NCI-H2227 treated with DMSO at 0.1 percent for 48 hours (cell line): ENCODE measurements around the gene ADD1.
"Not testable (repeated sequence)": the region's sequence is repeated elsewhere in the genome, so short reads cannot be mapped to it uniquely, and the experiment has no call there.

ENCODE experiments used
- DNase-seq: peaks from one replicate; lab custom pipeline; 2025; lab: John Stamatoyannopoulos, UW

Gene ADD1

DNA sequence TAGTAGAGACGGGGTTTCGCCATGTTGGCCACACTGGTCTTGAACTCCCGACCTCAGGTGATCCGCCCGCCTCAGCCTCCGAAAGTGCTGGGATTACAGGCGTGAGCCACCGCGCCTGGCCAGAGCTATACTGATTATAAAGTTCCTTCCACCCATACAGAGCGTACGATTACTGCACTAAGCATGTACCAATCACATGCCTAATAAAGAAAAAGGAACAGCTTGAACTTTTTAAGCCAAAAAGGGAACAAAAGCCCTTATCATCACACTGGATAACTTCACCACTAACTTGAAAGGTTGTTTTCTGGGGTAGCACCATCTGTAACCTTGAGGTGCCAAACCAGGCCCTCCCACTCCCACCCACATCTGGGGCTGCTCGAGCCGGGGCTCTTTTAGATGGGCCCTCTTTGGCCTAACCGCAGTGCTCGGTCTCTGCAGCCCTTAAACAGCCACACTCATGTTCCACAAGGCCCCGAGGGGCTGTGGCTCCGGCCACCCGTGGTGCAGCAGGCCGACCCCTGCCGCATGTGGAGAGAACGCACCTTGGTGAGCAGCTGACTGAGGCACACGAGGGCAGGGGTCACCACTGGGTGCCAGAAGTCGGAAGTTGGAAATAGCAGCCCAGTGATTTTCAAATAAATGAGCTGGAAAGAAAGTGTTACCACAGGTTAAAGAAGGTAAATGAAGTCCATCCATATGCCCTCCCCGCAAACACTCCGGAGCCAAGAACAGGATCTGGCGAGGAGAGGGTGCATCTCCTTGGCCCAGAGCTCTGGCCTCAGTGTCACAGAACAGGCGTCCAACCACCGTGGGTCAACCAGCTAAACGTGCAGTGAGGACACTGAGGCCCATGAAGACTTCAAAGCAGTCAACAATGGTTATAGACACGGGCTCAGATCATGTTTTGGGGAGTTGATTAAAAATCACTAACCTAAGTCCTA, 101.2 kb downstream of the ADD1 start:
- no peak for DNase-seq

- not testable (repeated sequence) for DNase-seq
Observed at GRCh38 chr4:2945619-2946604, 102.3 kb downstream of the ADD1 start.

GRCh38 chr4:2946812-2947600, 103.4 kb downstream of the ADD1 start:
- no peak for DNase-seq

- DNase-seq: no peak
Observed at GRCh38 chr4:2947926-2948325, 104.3 kb downstream of the ADD1 start.

GRCh38 chr4:2948895-2949781, 105.5 kb downstream of the ADD1 start:
- DNase-seq: no peak

DNA sequence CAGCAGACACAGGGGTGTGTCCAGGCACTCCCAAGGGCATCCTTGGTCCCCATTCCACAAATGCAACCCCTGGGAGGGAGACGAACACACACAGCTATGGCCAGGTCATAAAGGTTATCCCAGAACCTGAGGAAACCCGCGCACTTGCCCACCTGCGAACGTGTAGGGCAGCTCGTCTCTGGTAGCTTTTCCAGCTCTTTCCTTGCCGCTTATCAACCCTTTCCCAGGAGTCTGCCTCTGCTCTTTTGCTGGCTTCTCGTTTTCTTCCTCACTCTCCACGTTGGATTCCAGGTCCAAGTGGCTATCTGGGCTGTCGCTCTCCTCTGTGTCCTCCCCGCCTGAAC, 106.1 kb downstream of the ADD1 start:
- no peak for DNase-seq

DNA sequence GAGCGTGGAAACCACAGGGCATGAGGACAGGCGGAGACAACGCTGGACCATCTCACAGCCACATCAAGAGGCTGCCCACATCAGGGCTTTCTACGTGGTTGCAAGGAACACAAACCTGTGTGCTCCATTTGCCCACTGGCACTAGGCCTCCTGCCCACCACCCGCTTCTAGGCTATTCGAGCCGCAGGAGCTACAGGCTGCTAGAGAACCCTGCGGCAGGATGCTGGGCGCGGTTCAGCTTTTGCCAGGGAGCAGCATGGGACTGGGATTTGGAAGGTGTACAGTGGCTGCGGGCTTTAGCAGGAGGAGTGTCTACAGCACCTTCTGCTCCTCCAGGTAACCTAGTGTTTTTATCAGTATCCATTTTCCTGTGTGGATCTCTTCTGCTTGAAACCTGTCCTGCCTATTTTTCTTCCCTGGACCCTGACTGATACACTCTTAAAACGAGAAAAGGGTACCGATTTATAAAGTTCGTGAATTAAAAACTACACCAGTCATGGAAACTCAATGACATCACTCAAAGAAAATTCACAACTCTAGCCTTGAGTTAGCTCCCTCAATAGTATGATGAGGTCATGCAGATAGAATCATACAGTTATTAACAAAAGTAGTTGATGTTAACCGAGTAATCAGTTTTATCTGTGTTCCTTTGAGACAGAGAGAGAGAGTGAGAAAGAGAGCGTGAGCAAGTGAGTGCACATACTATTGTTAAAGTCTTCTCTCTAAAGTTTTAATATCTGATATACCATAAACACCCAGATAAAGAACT, 106.8 kb downstream of the ADD1 start:
- DNase-seq: no peak

- DNase-seq: no peak
Observed at GRCh38 chr4:2953496-2953895, 109.9 kb downstream of the ADD1 start.

DNA sequence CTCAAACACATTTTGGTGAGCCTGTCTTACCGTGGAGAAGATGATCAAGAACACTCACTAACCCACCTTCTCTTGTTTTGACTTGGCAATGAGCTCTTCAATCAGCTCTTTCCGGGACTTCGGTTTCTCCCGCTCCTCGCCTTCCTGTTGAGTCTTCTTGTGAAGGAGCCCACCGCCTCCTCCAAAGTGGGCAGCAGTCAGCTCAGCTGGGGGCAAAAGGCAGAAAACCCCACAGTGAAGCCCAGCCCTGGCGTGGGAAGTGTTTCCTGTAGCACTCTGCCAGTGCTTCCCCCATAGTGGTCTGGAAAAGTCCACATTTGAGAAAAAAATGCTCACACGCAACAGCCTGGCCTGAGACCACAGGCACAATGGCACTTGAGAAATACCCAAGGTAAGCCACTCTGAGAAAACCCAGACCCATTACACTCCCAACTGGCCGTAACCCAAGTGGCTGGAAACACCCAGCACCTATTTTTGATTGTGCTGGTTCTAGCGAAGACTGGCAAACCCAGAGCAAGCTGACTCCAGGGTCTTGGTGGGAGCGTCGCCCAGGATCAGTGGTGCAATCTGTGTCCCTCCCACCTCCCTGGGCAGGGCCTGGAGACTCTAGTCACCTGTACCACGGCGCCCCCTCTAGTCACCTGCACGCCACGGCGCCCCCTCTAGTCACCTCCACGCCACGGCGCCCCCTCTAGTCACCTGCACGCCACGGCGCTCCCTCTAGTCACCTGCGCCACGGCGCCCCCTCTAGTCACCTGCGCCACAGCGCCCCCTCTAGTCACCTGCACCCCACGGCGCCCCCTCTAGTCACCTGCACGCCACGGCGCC, 110.9 kb downstream of the ADD1 start:
- no peak for DNase-seq

GRCh38 chr4:2955186-2956044, 111.8 kb downstream of the ADD1 start:
- not testable (repeated sequence) for DNase-seq

- DNase-seq: no peak
Observed at GRCh38 chr4:2958446-2958845, 114.8 kb downstream of the ADD1 start.

DNA sequence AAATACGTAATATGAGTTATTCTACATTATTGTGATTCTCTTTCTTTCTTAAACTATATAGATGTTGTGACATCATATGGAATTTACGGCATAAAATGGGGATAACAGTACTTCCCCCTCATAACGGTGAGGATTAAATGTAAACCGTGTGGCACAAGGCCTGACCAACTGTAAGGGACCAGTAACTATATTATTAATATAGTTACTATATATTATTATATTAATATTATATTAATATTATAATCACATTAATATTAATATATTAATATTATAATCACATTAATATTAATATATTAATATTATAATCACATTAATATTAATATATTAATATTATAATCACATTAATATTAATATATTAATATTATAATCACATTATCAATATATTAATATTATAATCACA, 116.8 kb downstream of the ADD1 start:
- not testable (repeated sequence) for DNase-seq

DNA sequence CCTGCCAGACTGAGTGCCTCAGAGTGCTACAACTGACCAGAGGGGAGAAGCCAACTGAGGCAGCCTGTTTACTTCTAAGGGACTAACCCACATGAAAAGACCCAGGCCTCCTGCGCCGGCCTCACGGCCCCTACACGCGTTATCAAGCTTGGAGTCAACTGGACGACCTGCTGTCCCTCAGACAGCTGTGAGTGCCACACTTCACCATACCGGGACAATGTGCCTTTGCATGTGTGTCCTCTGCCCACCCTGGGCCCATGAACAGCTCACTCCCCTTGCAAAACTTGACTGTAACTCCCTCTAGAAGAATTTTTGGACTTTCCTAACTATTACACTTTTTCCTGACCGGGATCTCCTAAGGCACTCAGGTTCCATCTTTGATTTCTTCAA, 117.8 kb downstream of the ADD1 start:
- no peak for DNase-seq

- DNase-seq: no peak
Observed at GRCh38 chr4:2961811-2962441, 118.3 kb downstream of the ADD1 start.

GRCh38 chr4:2962614-2963174, 119.0 kb downstream of the ADD1 start:
- peak; percentile 34 for DNase-seq

GRCh38 chr4:2963175-2963965, 119.7 kb downstream of the ADD1 start, which contains the start of the genes GRK4 and NOP14:
GRK4 (plus strand) TSS chr4:2963571; CDS start chr4:2964071, 500 bp downstream.
NOP14 (minus strand) TSS chr4:2963406; CDS start chr4:2963319, 87 bp downstream.
- DNase-seq: peak; percentile 89
